HG03095 (cell line): ENCODE measurements around the gene CALHM6.
A peak's percentile ranks its signal among the peaks of the same experiment; 100 is the strongest.
"Not testable (repeated sequence)": the region's sequence is repeated elsewhere in the genome, so short reads cannot be mapped to it uniquely, and the experiment has no call there.

ENCODE experiments used
- ATAC-seq: cut with Tn5 transposase; IDR thresholded peaks from one replicate; pipeline ENCODE4 v1.9.1; 2021; ENCODE audit warnings: moderate library complexity; ENCODE audit not compliant: unreplicated experiment

CALHM6 gene

DNA sequence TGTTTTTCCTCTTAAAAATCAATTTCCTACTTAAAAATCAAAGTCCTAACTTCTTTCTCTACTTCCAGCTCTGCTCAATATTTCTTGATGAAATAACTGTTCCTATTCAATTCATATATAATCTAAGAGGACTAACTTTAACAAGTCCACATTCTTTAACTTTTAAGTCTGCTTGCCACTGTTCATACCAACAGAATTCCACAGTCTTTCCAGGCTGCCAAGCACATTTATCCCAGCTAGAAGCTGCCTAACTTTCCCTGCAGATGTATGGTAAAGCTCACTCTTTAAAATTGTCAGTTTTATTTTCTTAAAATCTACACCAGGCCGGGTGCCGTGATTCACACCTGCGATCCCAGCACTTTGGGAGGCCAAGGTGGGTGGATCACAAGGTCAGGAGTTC is 11.5 kb downstream of the CALHM6 start:
- ATAC-seq = no peak

- no peak for ATAC-seq
These were observed 14.0 kb downstream of the CALHM6 start for GRCh38 chr6:116475141-116475540.

- ATAC-seq = peak; percentile 100
These were observed 15.0 kb downstream of the CALHM6 start for GRCh38 chr6:116476002-116476678.

DNA sequence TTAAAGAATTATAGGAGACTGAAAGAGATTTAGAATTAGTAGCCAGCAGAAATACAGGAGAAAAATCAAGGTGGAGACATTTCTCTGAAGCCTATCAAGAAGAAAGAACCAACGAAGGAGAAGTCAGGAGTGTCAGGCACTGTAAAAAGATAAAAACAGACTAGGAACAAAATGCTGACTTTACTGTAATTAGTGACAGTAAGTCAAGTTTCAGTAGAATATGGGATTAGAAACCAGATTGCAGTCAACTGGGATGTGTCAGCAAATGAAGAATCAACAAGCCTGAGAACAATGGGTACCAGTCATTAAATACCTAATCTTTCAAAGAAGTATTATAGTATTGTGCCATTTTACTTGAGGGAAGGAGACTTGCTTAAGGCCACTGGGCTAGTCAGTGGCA is 21.6 kb downstream of the CALHM6 start:
- no peak for ATAC-seq

DNA sequence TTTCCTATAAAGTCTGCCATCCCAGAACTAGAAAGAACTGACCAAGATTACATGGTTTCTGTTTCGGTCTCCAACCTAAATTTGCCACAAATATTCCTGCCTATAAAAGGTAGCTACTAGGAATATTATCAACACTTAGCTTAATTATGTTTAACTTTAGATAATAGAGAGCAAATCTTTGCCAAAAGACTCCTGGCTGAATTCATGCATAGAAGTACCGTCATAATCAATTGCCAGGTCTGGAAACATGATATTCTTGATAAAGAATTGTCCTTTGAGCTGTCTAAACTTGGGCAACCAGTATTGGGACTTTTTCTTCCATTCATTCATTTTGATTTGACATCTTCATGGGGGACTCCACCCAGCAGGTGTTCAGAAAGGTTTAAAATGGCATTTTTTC is 22.4 kb downstream of the CALHM6 start:
- ATAC-seq = no peak

- ATAC-seq = no peak
These were observed 24.5 kb downstream of the CALHM6 start for GRCh38 chr6:116485559-116486184.

- no peak for ATAC-seq
These were observed 30.6 kb downstream of the CALHM6 start for GRCh38 chr6:116491610-116492330.

- ATAC-seq = no peak
These were observed 31.3 kb downstream of the CALHM6 start for GRCh38 chr6:116492331-116493067.

DNA sequence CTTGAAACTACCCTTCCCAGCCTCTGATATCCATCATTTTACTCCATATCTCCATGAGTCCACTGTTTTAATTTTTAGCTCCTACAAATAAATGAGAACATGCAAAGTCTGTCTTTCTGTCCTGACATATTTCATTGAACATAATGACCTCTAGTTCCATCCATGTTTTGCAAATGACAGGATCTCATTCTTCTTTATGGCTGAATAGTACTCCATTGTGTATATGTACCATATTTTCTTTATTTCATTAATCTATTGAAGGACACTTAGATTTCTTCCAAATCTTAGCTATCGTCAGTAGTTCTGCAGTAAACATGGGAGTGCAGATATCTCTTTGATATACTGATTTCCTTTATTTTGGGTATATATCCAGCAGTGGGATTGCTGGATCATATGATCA is 34.0 kb downstream of the CALHM6 start:
- not testable (repeated sequence) for ATAC-seq

- ATAC-seq = no peak
These were observed 36.0 kb downstream of the CALHM6 start for GRCh38 chr6:116497113-116497676.

DNA sequence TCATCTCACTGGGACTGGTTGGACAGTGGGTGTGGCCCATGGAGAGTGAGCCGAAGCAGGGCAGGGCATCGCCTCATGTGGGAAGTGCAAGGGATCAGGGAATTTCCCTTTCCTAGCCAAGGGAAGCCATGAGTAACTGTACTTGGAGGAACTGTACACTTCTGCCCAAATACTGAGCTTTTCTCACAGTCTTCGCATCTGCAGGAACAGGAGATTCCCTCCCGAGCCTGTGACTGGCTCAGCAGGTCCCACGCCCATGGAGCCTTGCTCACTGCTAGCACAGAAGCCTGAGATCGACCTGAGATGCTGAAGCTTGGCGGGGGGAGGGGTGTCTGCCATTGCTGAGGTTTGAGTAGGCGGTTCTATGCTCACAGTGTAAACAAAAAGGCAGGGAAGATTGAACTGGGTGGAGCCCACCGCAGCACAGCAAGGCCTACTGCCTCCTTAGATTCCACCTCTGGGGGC is 39.8 kb downstream of the CALHM6 start:
- no peak for ATAC-seq

GRCh38 chr6:116507324-116507723 is 46.1 kb downstream of the CALHM6 start:
- ATAC-seq = no peak

DNA sequence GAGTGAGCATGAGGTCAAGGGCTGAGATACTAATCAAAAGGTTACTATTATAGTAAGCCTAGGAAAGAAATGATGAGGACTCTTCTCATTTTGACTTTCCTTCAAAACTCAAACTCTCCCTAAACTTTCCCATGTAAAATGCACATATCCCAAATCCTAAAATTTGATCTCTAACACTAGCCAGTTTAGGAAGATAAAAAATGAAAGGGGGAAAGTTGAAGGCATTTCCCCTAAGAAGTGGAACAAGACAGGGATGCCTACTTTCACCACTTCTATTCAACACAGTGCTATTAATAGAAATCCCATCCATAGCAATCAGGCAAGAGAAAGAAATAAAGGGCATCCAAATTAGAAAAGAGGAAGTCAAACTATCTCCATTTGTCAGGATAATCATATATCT is 47.4 kb downstream of the CALHM6 start:
- no peak for ATAC-seq

- no peak for ATAC-seq
These were observed 50.4 kb downstream of the CALHM6 start, which contains the start of gene CALHM5 for GRCh38 chr6:116511424-116512110. Gene CALHM5 (plus strand): TSS chr6:116511639. CDS start chr6:116511697, 58 bp downstream.

DNA sequence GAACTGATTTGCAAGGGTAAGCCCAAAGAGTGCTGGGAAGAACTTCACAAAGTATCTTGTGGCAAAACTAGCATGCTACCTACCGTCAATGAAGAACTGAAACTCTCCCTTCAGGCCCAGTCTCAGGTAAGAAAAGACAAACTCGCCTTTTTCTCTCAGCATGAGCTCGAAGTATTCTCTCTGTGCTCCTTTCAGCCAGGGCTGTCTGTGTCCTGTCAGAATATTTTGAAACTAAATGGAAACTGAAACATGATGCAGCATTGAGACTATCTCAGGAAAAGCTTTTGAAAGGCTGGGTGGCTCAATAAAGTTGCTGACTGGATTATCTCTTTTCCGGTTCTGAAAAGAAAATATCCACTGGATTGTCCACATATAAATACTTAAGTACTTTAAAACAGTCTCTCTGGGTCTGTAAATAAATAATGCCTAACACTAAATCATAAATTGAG is 51.0 kb downstream of the CALHM6 start:
- peak; percentile 74 for ATAC-seq

GRCh38 chr6:116512734-116513133 is 51.6 kb downstream of the CALHM6 start:
- ATAC-seq = no peak
